ENCODE measurements around the gene PAMR1. TPM values are rescaled to one million over a fixed set of nuclear protein-coding genes. Genes with fewer than 3 reads are reported as not detected.

Gene PAMR1
- total RNA-seq, 1 experiment from 2014 or later = 17.9 TPM

- no peak overlapping the region for H3K4me3 Mint-ChIP-seq (ENCODE audit: unreplicated experiment)
Observed at GRCh38 chr11:35529971-35530495, 4.6 kb upstream of the PAMR1 start.

GRCh38 chr11:35526370-35526792, 965 bp upstream of the PAMR1 start:
- Mint-ChIP-seq H3K4me3 (ENCODE audit: unreplicated experiment) (peak overlapping the region; percentile 75), H3K27me3 (ENCODE audit: insufficient read depth, unreplicated experiment) (peaks cover 4% of the 10 kb centered on the region)
- BruUV-seq (replicated peaks) = no TSS peak

More at GRCh38 chr11:35529971-35530495, 4.6 kb upstream of the PAMR1 start:
- Histone ChIP-seq H3K36me3 (ENCODE audit: control insufficient read depth, insufficient read depth, low read length) (no peaks in the 10 kb centered on the region), H3K27me3 (replicated peaks; ENCODE audit: control insufficient read depth, insufficient read depth, low read length) (no peaks in the 10 kb centered on the region), H3K9me3 (peaks cover 4% of the 10 kb centered on the region), H3K4me1 (peaks cover 18% of the 10 kb centered on the region), H3K4me3 (ENCODE audit: low read depth, low read length) (no peak overlapping the region)
- no TSS peak for BruUV-seq (replicated peaks)
- H3K27ac Mint-ChIP-seq (ENCODE audit: unreplicated experiment) = no peak overlapping the region
- ChIA-PET CTCF (no interaction called here), POLR2A (no interaction called here)
- H3K27me3 Mint-ChIP-seq (ENCODE audit: insufficient read depth, unreplicated experiment) = no peaks in the 10 kb centered on the region
- no peak for TF ChIP-seq CTCF (IDR thresholded peaks at IDR 0.05; ENCODE audit: insufficient read depth in 1 of 2, low read depth in 1 of 2, low read length in 1 of 2, severe bottlenecking in 1 of 2, unreplicated experiment in 1 of 2)
- H3K4me1 Mint-ChIP-seq (ENCODE audit: low read depth, unreplicated experiment) = peaks cover 20% of the 10 kb centered on the region
- intact Hi-C loops (cut with micrococcal nuclease; ENCODE audit: unreplicated experiment) = no loop called here
- no peak for DNase-seq
- no peaks in the 10 kb centered on the region for H3K9me3 Mint-ChIP-seq (ENCODE audit: unreplicated experiment)
- H3K36me3 Mint-ChIP-seq (ENCODE audit: insufficient read depth, unreplicated experiment) = no peaks in the 10 kb centered on the region

GRCh38 chr11:35524780-35525179, 636 bp downstream of the PAMR1 start:
- H3K36me3 ChIP-seq (ENCODE audit: control insufficient read depth, insufficient read depth, low read length) = no peaks in the 10 kb centered on the region
- POLR2A ChIA-PET = no interaction called here
- Mint-ChIP-seq H3K27me3 (ENCODE audit: insufficient read depth, unreplicated experiment) (peaks cover 4% of the 10 kb centered on the region), H3K9me3 (ENCODE audit: unreplicated experiment) (no peaks in the 10 kb centered on the region), H3K4me3 (ENCODE audit: unreplicated experiment) (peak overlapping the region; percentile 75), H3K27ac (ENCODE audit: unreplicated experiment) (peak overlapping the region; percentile 21), H3K36me3 (ENCODE audit: insufficient read depth, unreplicated experiment) (peaks cover 6% of the 10 kb centered on the region), H3K4me1 (ENCODE audit: low read depth, unreplicated experiment) (peaks cover 13% of the 10 kb centered on the region)
- DNase-seq = no peak
- H3K4me3 ChIP-seq (ENCODE audit: low read depth, low read length) = no peak overlapping the region
- no peak for TF ChIP-seq CTCF (IDR thresholded peaks at IDR 0.05; ENCODE audit: insufficient read depth in 1 of 2, low read depth in 1 of 2, low read length in 1 of 2, severe bottlenecking in 1 of 2, unreplicated experiment in 1 of 2)
- H3K4me1 ChIP-seq = peaks cover 18% of the 10 kb centered on the region
- intact Hi-C loops (cut with micrococcal nuclease; ENCODE audit: unreplicated experiment) = no loop called here
- CTCF ChIA-PET = interaction anchor here (0.5 kb wide), 1 partner anchor 37 kb away, joined by 3 read pairs; no protein-coding TSS in a partner anchor
- no peaks in the 10 kb centered on the region for H3K9me3 ChIP-seq
- TSS peak; percentile 74 for BruUV-seq (replicated peaks)
- no peaks in the 10 kb centered on the region for H3K27me3 ChIP-seq (replicated peaks; ENCODE audit: control insufficient read depth, insufficient read depth, low read length)

More at GRCh38 chr11:35526370-35526792, 965 bp upstream of the PAMR1 start:
- intact Hi-C loops (cut with micrococcal nuclease; ENCODE audit: unreplicated experiment) = no loop called here
- ChIA-PET CTCF (interaction anchor here (0.7 kb wide), 1 partner anchor 296 kb away, joined by 3 read pairs; no protein-coding TSS in a partner anchor), POLR2A (no interaction called here)
- peaks cover 20% of the 10 kb centered on the region for H3K4me1 Mint-ChIP-seq (ENCODE audit: low read depth, unreplicated experiment)
- Histone ChIP-seq H3K9me3 (no peaks in the 10 kb centered on the region), H3K4me3 (ENCODE audit: low read depth, low read length) (peak overlapping the region; percentile 38; the same call in 1 of the 2 replicates), H3K27me3 (replicated peaks; ENCODE audit: control insufficient read depth, insufficient read depth, low read length) (no peaks in the 10 kb centered on the region), H3K36me3 (ENCODE audit: control insufficient read depth, insufficient read depth, low read length) (no peaks in the 10 kb centered on the region), H3K4me1 (peaks cover 18% of the 10 kb centered on the region)
- no peak overlapping the region for H3K27ac Mint-ChIP-seq (ENCODE audit: unreplicated experiment)
- DNase-seq = no peak
- H3K9me3 Mint-ChIP-seq (ENCODE audit: unreplicated experiment) = no peaks in the 10 kb centered on the region
- H3K36me3 Mint-ChIP-seq (ENCODE audit: insufficient read depth, unreplicated experiment) = peaks cover 6% of the 10 kb centered on the region
- no peak for TF ChIP-seq CTCF (IDR thresholded peaks at IDR 0.05; ENCODE audit: insufficient read depth in 1 of 2, low read depth in 1 of 2, low read length in 1 of 2, severe bottlenecking in 1 of 2, unreplicated experiment in 1 of 2)

Measured in Caco-2 (cell line).